Measurements from ENCODE around the gene CATSPER1.

- no peak for TF ChIP-seq CTCF (IDR thresholded peaks at IDR 0.05)
- no peak for TF ChIP-seq FOSL2 (IDR thresholded peaks at IDR 0.05)
- TF ChIP-seq FOSL2 (CRISPR knock-in tag; IDR thresholded peaks at IDR 0.05), result no peak
- no peak for TF ChIP-seq CEBPB (IDR thresholded peaks at IDR 0.05)
- no peak for TF ChIP-seq POLR2A (IDR thresholded peaks at IDR 0.05; ENCODE audit: low read length)
- TF ChIP-seq RAD21 (conservative IDR thresholded peaks at IDR 0.05 in 1 of 2, IDR thresholded peaks at IDR 0.05 in 1 of 2), result no peak
- TF ChIP-seq REST (IDR thresholded peaks at IDR 0.05), result no peak
- TF ChIP-seq MAX (IDR thresholded peaks at IDR 0.05), result no peak
- TF ChIP-seq RFX5 (IDR thresholded peaks at IDR 0.05), result no peak
- no peak for TF ChIP-seq EP300 (IDR thresholded peaks at IDR 0.05)
- no peak for TF ChIP-seq POLR2AphosphoS2 (conservative IDR thresholded peaks at IDR 0.05; ENCODE audit: low read length)
- no peak for TF ChIP-seq SMC3 (IDR thresholded peaks at IDR 0.05)
- TF ChIP-seq ATOH8 (CRISPR knock-in tag; IDR thresholded peaks at IDR 0.05; ENCODE audit: low read depth), result no peak
- no peak for TF ChIP-seq CBX8 (IDR thresholded peaks at IDR 0.05)
These were observed 15.0 kb downstream of the CATSPER1 start for GRCh38 chr11:66011239-66011784.
